Type B pancreatic cell (in vitro differentiated cells): Measurements from ENCODE around the gene ELP5. TPM values are rescaled to one million over a fixed set of nuclear protein-coding genes. Genes with fewer than 3 reads are reported as not detected.

Source experiments
- DNase-seq: peaks from one replicate; pipeline ENCODE4 v3.0.0; 2021; ENCODE audit warnings: mixed read lengths; ENCODE audit not compliant: unreplicated experiment; ENCODE audit errors: extremely low spot score
- H3K27ac Mint-ChIP-seq: 2 replicates; pipeline ENCODE4 v1.8.0; 2021; ENCODE audit warnings: mild to moderate bottlenecking, mixed read lengths
- H3K27me3 Mint-ChIP-seq: 2 replicates; pipeline ENCODE4 v1.8.0; 2021; ENCODE audit warnings: mixed read lengths
- H3K36me3 Mint-ChIP-seq: 2 replicates; pipeline ENCODE4 v1.8.0; 2021; ENCODE audit warnings: mixed read lengths
- H3K4me1 Mint-ChIP-seq: one replicate; pipeline ENCODE4 v1.8.0; 2021; ENCODE audit warnings: mixed read lengths; ENCODE audit not compliant: unreplicated experiment
- H3K4me3 Mint-ChIP-seq: 2 replicates; pipeline ENCODE4 v1.8.0; 2021; ENCODE audit warnings: mild to moderate bottlenecking, mixed read lengths
- H3K9me3 Mint-ChIP-seq: 2 replicates; pipeline ENCODE4 v1.8.0; 2021; ENCODE audit warnings: mixed read lengths
- CTCF ChIP-seq: fragments of 200-600 bp; sonication (generic); conservative IDR thresholded peaks from 2 replicates; pipeline ENCODE4 v1.5.0; 2021; ENCODE audit warnings: antibody characterized with exemption, mild to moderate bottlenecking
- total RNA-seq: library from RNA; stranded (reverse); gene quantifications from 2 replicates; pipeline ENCODE4 v1.2.1, GENCODE V29; 2021; ENCODE audit warnings: low replicate concordance

Gene ELP5
- total RNA-seq, 1 donor from 2014 or later: 55.7 TPM

GRCh38 chr17:7207120-7208001, 44.7 kb upstream of the ELP5 start:
- no peak for TF ChIP-seq CTCF
- Mint-ChIP-seq H3K27me3 (peaks cover 20% of the 10 kb centered on the region), H3K4me1 (peaks cover 53% of the 10 kb centered on the region), H3K36me3 (peaks cover 5% of the 10 kb centered on the region), H3K9me3 (no peaks in the 10 kb centered on the region), H3K27ac (no peak overlapping the region), H3K4me3 (peak overlapping the region; percentile 46)
- DNase-seq: no peak

- no peak overlapping the region for H3K27ac Mint-ChIP-seq
- peaks cover 54% of the 10 kb centered on the region for H3K4me1 Mint-ChIP-seq
- peak overlapping the region; percentile 47 for H3K4me3 Mint-ChIP-seq
- peaks cover 22% of the 10 kb centered on the region for H3K27me3 Mint-ChIP-seq
- no peak for DNase-seq
- H3K36me3 Mint-ChIP-seq: peaks cover 3% of the 10 kb centered on the region
- TF ChIP-seq CTCF: no peak
- H3K9me3 Mint-ChIP-seq: no peaks in the 10 kb centered on the region
These were observed 43.9 kb upstream of the ELP5 start for GRCh38 chr17:7208027-7208571.

GRCh38 chr17:7208754-7209460, 43.1 kb upstream of the ELP5 start:
- Mint-ChIP-seq H3K4me3 (peak overlapping the region; percentile 47), H3K27ac (no peak overlapping the region), H3K36me3 (peaks cover 7% of the 10 kb centered on the region), H3K27me3 (peaks cover 29% of the 10 kb centered on the region), H3K4me1 (peaks cover 58% of the 10 kb centered on the region), H3K9me3 (no peaks in the 10 kb centered on the region)
- DNase-seq: no peak
- no peak for TF ChIP-seq CTCF

DNA sequence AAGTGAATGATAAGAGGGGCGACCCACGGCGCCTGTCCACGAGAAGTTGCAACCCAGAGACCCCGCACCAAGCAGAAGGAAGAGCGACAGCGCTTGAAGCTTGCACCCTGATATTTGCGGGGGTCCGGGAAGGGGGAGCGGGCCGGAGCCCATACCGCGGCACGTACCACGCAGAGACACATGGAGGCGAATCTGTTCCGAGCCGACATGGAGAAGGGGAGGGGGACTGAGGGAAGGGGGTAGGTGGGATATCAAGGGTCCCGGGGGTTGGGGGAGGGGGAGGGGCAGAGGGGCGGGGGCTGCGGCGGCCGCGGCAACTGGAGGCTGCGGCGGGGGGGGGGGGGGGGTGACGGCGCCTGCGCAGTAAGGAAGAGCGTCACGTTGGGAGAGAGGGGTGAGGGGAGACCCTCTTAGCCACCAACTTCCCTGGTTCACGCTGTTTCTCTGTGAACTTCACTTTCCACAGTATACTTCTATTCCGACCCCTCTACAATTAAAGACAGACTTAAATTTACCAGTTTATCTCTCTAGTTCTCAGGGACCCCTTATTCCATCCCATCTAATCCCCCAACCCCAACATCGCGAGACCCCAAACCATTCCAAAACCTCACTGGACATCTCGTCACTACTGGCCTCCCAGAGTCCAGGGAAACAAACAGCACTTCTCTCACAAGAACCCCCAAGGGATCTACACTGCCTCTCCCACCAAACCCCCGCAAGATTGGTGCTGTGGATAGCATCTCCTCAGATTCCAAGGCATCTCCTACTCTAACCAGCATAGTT, 40.3 kb upstream of the ELP5 start:
- no peak for DNase-seq
- H3K4me3 Mint-ChIP-seq: peak overlapping the region; percentile 81
- TF ChIP-seq CTCF: no peak
- H3K27ac Mint-ChIP-seq: peak overlapping the region; percentile 54
- peaks cover 5% of the 10 kb centered on the region for H3K36me3 Mint-ChIP-seq
- peaks cover 33% of the 10 kb centered on the region for H3K27me3 Mint-ChIP-seq
- peaks cover 49% of the 10 kb centered on the region for H3K4me1 Mint-ChIP-seq
- H3K9me3 Mint-ChIP-seq: no peaks in the 10 kb centered on the region

GRCh38 chr17:7213895-7214299, 38.1 kb upstream of the ELP5 start:
- peak; percentile 92 for DNase-seq
- Mint-ChIP-seq H3K4me3 (peak overlapping the region; percentile 95), H3K27ac (peak overlapping the region; percentile 98), H3K4me1 (peaks cover 49% of the 10 kb centered on the region), H3K9me3 (no peaks in the 10 kb centered on the region), H3K36me3 (peaks cover 5% of the 10 kb centered on the region), H3K27me3 (peaks cover 33% of the 10 kb centered on the region)
- TF ChIP-seq CTCF: peak; percentile 89
